ENCODE measurements around the gene MAPKAPK5. TPM values are rescaled to one million over a fixed set of nuclear protein-coding genes. Genes with fewer than 3 reads are reported as not detected.

Gene MAPKAPK5
- total RNA-seq, 4 donors from 2014 or later, result 79.3 to 122 (median 102) TPM

- Histone ChIP-seq H3K36me3 (peaks cover 0 to 3% (median 0%) of the 10 kb centered on the region in 3 donors), H3K4me3 (no peak overlapping the region), H3K9me3 (no peaks in the 10 kb centered on the region), H3K4me1 (no peaks in the 10 kb centered on the region), H3K27me3 (no peaks in the 10 kb centered on the region), H3K27ac (no peak overlapping the region)
- TF ChIP-seq POLR2A (IDR thresholded peaks at IDR 0.05), result no peak
- TF ChIP-seq, protein P1, sequence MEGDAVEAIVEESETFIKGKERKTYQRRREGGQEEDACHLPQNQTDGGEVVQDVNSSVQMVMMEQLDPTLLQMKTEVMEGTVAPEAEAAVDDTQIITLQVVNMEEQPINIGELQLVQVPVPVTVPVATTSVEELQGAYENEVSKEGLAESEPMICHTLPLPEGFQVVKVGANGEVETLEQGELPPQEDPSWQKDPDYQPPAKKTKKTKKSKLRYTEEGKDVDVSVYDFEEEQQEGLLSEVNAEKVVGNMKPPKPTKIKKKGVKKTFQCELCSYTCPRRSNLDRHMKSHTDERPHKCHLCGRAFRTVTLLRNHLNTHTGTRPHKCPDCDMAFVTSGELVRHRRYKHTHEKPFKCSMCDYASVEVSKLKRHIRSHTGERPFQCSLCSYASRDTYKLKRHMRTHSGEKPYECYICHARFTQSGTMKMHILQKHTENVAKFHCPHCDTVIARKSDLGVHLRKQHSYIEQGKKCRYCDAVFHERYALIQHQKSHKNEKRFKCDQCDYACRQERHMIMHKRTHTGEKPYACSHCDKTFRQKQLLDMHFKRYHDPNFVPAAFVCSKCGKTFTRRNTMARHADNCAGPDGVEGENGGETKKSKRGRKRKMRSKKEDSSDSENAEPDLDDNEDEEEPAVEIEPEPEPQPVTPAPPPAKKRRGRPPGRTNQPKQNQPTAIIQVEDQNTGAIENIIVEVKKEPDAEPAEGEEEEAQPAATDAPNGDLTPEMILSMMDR (IDR thresholded peaks at IDR 0.05), result no peak
- DNase-seq, result no peak
Measured at GRCh38 chr12:111904446-111904975, 62.5 kb downstream of the MAPKAPK5 start.

GRCh38 chr12:111905502-111905901 lies 63.5 kb downstream of the MAPKAPK5 start:
- H3K4me3 ChIP-seq, result no peak overlapping the region
- TF ChIP-seq, protein P1 (IDR thresholded peaks at IDR 0.05), result no peak
- no peak for TF ChIP-seq POLR2A (IDR thresholded peaks at IDR 0.05)
- H3K27ac ChIP-seq, result no peak overlapping the region
- H3K36me3 ChIP-seq, result peaks cover 0 to 3% (median 0%) of the 10 kb centered on the region in 3 donors
- DNase-seq, result no peak
- no peaks in the 10 kb centered on the region for H3K4me1 ChIP-seq
- H3K27me3 ChIP-seq, result no peaks in the 10 kb centered on the region
- H3K9me3 ChIP-seq, result no peaks in the 10 kb centered on the region

DNA sequence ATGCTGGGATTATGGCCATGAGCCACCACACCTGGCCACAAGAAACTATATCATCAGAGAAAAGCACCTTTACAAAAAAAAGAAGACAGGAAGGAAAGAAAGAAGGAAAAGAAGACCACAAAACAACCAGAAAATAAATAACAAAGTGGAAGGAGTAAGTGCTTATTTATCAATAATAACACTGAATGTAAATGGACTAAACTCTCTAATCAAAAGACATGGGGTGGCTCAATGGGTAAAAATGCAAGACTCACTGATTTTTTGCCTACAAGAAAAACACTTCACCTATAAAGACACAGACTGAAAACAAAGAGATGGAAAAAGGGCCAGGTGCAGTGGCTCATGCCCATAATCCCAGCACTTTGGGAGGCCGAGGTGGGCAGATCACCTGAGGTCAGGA lies 65.7 kb downstream of the MAPKAPK5 start:
- Histone ChIP-seq H3K36me3 (peaks cover 0 to 3% (median 0%) of the 10 kb centered on the region in 3 donors), H3K4me1 (no peaks in the 10 kb centered on the region), H3K4me3 (no peak overlapping the region), H3K27ac (no peak overlapping the region), H3K9me3 (no peaks in the 10 kb centered on the region), H3K27me3 (no peaks in the 10 kb centered on the region)
- no peak for TF ChIP-seq POLR2A (IDR thresholded peaks at IDR 0.05)
- TF ChIP-seq, protein P1 (IDR thresholded peaks at IDR 0.05), result no peak
- no peak for DNase-seq

- Histone ChIP-seq H3K36me3 (no peaks in the 10 kb centered on the region), H3K9me3 (no peaks in the 10 kb centered on the region), H3K4me1 (no peaks in the 10 kb centered on the region), H3K27ac (no peak overlapping the region), H3K27me3 (no peaks in the 10 kb centered on the region), H3K4me3 (no peak overlapping the region)
- no peak for TF ChIP-seq POLR2A (IDR thresholded peaks at IDR 0.05)
- TF ChIP-seq, protein P1 (IDR thresholded peaks at IDR 0.05), result no peak
- no peak for DNase-seq
Measured at GRCh38 chr12:111925171-111925570, 83.1 kb downstream of the MAPKAPK5 start.

DNA sequence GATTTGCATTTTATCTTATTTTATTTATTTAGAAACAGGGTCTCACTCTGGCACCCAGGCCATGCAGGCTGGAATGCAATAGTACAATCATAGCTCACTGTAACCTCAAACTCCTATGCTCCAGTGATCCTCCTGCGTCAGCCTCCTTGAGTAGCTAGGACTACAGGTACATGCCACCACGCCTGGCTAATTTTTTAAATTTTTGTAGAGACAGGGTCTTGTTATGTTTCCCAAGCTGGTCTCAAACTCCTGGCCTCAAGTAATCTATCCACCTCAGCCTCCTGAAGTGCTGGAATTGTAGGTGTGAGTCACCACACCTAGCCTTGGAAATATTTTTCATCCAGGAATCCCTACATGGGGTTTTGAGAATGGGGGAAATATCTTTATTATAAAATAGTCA lies 84.6 kb downstream of the MAPKAPK5 start:
- no peaks in the 10 kb centered on the region for H3K4me1 ChIP-seq
- TF ChIP-seq, protein P1 (IDR thresholded peaks at IDR 0.05), result no peak
- no peak for TF ChIP-seq POLR2A (IDR thresholded peaks at IDR 0.05)
- H3K9me3 ChIP-seq, result no peaks in the 10 kb centered on the region
- H3K4me3 ChIP-seq, result no peak overlapping the region
- no peak overlapping the region for H3K27ac ChIP-seq
- H3K27me3 ChIP-seq, result no peaks in the 10 kb centered on the region
- no peak for DNase-seq
- H3K36me3 ChIP-seq, result no peaks in the 10 kb centered on the region

DNA sequence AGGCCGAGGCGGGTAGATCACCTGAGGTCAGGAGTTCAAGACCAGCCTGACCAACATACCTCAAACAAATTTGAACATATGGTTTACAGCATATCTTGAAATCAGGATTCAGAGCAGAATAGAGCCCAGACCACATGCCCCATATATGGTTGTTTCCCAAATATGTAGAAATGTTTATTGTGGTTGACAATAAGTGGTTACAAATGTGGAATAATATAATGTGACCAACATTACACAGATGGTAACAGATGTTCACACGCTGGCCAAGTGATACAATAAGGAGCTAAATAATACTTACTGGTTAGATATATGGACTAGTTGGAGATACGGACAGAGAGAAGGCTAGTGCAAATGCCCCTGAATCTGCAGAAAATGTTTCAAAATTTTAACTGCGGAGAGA lies 85.3 kb downstream of the MAPKAPK5 start:
- peaks cover 0 to 4% (median 0%) of the 10 kb centered on the region in 3 donors for H3K36me3 ChIP-seq
- no peak for TF ChIP-seq POLR2A (IDR thresholded peaks at IDR 0.05)
- TF ChIP-seq, protein P1 (IDR thresholded peaks at IDR 0.05), result no peak
- no peak overlapping the region for H3K4me3 ChIP-seq
- no peak overlapping the region for H3K27ac ChIP-seq
- no peaks in the 10 kb centered on the region for H3K9me3 ChIP-seq
- H3K27me3 ChIP-seq, result no peaks in the 10 kb centered on the region
- no peaks in the 10 kb centered on the region for H3K4me1 ChIP-seq
- no peak for DNase-seq

Data from Peyer's patch (tissue), 4 donors.